A673 (cell line): Measurements from ENCODE around the gene CFAP43.

Experiments used
- EZH2 ChIP-seq: fragments of 200-600 bp; sonication (generic); IDR thresholded peaks from 2 replicates; pipeline ENCODE4 v1.6.1; 2017; ENCODE audit warnings: borderline replicate concordance, low read depth, mild to moderate bottlenecking, mixed read lengths, antibody characterized with exemption, low read length; ENCODE audit not compliant: poor library complexity, severe bottlenecking
- TF ChIP-seq, protein P1 (sequence below): fragments of 300-800, 200-600 bp; sonication (generic); conservative IDR thresholded peaks from 2 replicates; pipeline ENCODE4 v1.5.1; 2017; ENCODE audit warnings: low read depth, mild to moderate bottlenecking, antibody characterized with exemption, low read length, moderate library complexity, mixed read lengths

DNA sequence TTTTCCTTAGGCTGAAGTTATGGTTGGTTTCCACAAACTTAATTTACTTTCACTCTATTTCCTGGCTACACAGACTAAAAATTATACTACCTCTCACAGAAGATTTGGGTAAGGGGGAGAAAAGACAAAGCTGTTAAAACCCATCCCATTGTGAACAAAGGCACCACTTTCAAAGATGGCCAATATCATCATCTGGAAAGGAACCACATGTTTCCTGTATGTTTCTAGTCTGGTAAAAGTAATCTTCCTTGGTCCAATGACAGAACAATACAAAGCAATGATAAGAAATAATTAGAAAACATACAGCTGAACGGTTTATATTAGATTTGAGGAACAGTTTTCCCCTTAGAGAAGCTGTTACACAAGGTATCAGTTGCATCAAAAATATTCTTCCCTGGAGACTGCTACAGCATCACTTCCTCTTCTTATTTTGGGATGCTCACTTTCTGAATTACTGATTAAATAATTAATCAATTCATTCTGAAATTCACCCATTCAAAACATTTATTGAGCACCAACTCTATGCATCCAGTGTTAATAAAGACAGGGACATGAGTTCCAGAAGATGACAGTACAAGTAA, 118.7 kb downstream of the CFAP43 start:
- TF ChIP-seq EZH2, result no peak
- TF ChIP-seq, protein P1, sequence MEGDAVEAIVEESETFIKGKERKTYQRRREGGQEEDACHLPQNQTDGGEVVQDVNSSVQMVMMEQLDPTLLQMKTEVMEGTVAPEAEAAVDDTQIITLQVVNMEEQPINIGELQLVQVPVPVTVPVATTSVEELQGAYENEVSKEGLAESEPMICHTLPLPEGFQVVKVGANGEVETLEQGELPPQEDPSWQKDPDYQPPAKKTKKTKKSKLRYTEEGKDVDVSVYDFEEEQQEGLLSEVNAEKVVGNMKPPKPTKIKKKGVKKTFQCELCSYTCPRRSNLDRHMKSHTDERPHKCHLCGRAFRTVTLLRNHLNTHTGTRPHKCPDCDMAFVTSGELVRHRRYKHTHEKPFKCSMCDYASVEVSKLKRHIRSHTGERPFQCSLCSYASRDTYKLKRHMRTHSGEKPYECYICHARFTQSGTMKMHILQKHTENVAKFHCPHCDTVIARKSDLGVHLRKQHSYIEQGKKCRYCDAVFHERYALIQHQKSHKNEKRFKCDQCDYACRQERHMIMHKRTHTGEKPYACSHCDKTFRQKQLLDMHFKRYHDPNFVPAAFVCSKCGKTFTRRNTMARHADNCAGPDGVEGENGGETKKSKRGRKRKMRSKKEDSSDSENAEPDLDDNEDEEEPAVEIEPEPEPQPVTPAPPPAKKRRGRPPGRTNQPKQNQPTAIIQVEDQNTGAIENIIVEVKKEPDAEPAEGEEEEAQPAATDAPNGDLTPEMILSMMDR, result no peak
